ENCODE results near the gene RNF31.
A peak's percentile ranks its signal among the peaks of the same experiment; 100 is the strongest.

The RNF31 gene

GRCh38 chr14:24133735-24134134, 13.6 kb upstream of the RNF31 start:
- H3F3A ChIP-seq (ENCODE audit: control insufficient read depth, insufficient read depth), result peaks cover 5% of the 10 kb centered on the region; the same call in 1 of the 2 replicates
- no peak overlapping the region for H3K4me2 ChIP-seq (ENCODE audit: low read length)
- H3K36me3 ChIP-seq (ENCODE audit: control insufficient read depth, low read length), result peaks cover 18% of the 10 kb centered on the region
- peaks cover 14% of the 10 kb centered on the region for H3K79me2 ChIP-seq (ENCODE audit: control insufficient read depth, low read length)
- peaks cover 17% of the 10 kb centered on the region for H3K4me1 ChIP-seq (ENCODE audit: control insufficient read depth, low read length)
- H3K4me3 ChIP-seq (ENCODE audit: low read length), result no peak overlapping the region
- TF ChIP-seq, protein P1, sequence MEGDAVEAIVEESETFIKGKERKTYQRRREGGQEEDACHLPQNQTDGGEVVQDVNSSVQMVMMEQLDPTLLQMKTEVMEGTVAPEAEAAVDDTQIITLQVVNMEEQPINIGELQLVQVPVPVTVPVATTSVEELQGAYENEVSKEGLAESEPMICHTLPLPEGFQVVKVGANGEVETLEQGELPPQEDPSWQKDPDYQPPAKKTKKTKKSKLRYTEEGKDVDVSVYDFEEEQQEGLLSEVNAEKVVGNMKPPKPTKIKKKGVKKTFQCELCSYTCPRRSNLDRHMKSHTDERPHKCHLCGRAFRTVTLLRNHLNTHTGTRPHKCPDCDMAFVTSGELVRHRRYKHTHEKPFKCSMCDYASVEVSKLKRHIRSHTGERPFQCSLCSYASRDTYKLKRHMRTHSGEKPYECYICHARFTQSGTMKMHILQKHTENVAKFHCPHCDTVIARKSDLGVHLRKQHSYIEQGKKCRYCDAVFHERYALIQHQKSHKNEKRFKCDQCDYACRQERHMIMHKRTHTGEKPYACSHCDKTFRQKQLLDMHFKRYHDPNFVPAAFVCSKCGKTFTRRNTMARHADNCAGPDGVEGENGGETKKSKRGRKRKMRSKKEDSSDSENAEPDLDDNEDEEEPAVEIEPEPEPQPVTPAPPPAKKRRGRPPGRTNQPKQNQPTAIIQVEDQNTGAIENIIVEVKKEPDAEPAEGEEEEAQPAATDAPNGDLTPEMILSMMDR (IDR thresholded peaks at IDR 0.05; ENCODE audit: low read depth, low read length, poor library complexity, severe bottlenecking), result no peak
- no peak for TF ChIP-seq EZH2phosphoT487 (IDR thresholded peaks at IDR 0.05; ENCODE audit: borderline replicate concordance, low read length)
- H3K9me2 ChIP-seq (replicated peaks; ENCODE audit: control insufficient read depth, low read length), result no peaks in the 10 kb centered on the region
- H3K27ac ChIP-seq (ENCODE audit: low read depth, low read length), result no peak overlapping the region
- H3K27me3 ChIP-seq (ENCODE audit: control insufficient read depth, low read length), result no peaks in the 10 kb centered on the region
- H4K20me1 ChIP-seq (ENCODE audit: control insufficient read depth, insufficient read depth, low read depth, low read length), result no peaks in the 10 kb centered on the region
- no peaks in the 10 kb centered on the region for H3K9me3 ChIP-seq (ENCODE audit: control insufficient read depth, insufficient read depth, low read length)

DNA sequence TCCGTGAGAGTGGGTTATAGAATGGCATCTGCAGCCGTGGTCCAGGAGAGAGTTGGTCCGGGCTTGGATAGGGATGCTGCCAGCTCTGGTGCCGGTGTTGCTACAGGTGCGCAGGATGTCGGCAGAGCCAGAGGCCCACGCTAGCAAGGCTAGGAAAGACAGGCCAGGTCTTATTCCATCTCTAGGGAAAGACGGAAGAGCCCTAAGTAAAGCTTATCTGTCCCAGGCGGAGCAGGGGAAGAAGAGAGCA, 11.8 kb upstream of the RNF31 start:
- H3K27ac ChIP-seq (ENCODE audit: low read depth, low read length), result peak overlapping the region; percentile 23; the same call in 1 of the 2 replicates
- no peaks in the 10 kb centered on the region for H3K9me2 ChIP-seq (replicated peaks; ENCODE audit: control insufficient read depth, low read length)
- H4K20me1 ChIP-seq (ENCODE audit: control insufficient read depth, insufficient read depth, low read depth, low read length), result no peaks in the 10 kb centered on the region
- H3K4me1 ChIP-seq (ENCODE audit: control insufficient read depth, low read length), result peaks cover 28% of the 10 kb centered on the region
- H3K27me3 ChIP-seq (ENCODE audit: control insufficient read depth, low read length), result no peaks in the 10 kb centered on the region
- H3F3A ChIP-seq (ENCODE audit: control insufficient read depth, insufficient read depth), result peaks cover 5% of the 10 kb centered on the region; the same call in 1 of the 2 replicates
- H3K4me2 ChIP-seq (ENCODE audit: low read length), result peak overlapping the region; percentile 95
- H3K9me3 ChIP-seq (ENCODE audit: control insufficient read depth, insufficient read depth, low read length), result no peaks in the 10 kb centered on the region
- TF ChIP-seq EZH2phosphoT487 (IDR thresholded peaks at IDR 0.05; ENCODE audit: borderline replicate concordance, low read length), result no peak
- TF ChIP-seq, protein P1 (IDR thresholded peaks at IDR 0.05; ENCODE audit: low read depth, low read length, poor library complexity, severe bottlenecking), result no peak
- peaks cover 31% of the 10 kb centered on the region for H3K36me3 ChIP-seq (ENCODE audit: control insufficient read depth, low read length)
- peaks cover 31% of the 10 kb centered on the region for H3K79me2 ChIP-seq (ENCODE audit: control insufficient read depth, low read length)
- peak overlapping the region; percentile 88 for H3K4me3 ChIP-seq (ENCODE audit: low read length)

- Histone ChIP-seq H3K4me3 (ENCODE audit: low read length) (peak within 1 kb of the TSS; percentile 88), H3K9me3 (ENCODE audit: control insufficient read depth, insufficient read depth, low read length) (no peaks in the 10 kb centered on the region), H3K27ac (ENCODE audit: low read depth, low read length) (peak within 1 kb of the TSS; percentile 23; the same call in 1 of the 2 replicates), H3K4me1 (ENCODE audit: control insufficient read depth, low read length) (peaks cover 28% of the 10 kb centered on the region), H3K36me3 (ENCODE audit: control insufficient read depth, low read length) (peaks cover 36% of the 10 kb centered on the region), H3K79me2 (ENCODE audit: control insufficient read depth, low read length) (peaks cover 37% of the 10 kb centered on the region), H3K4me2 (ENCODE audit: low read length) (peak within 1 kb of the TSS; percentile 95), H3K9me2 (replicated peaks; ENCODE audit: control insufficient read depth, low read length) (no peaks in the 10 kb centered on the region), H3K27me3 (ENCODE audit: control insufficient read depth, low read length) (no peaks in the 10 kb centered on the region), H3F3A (ENCODE audit: control insufficient read depth, insufficient read depth) (peaks cover 5% of the 10 kb centered on the region; the same call in 1 of the 2 replicates), H4K20me1 (ENCODE audit: control insufficient read depth, insufficient read depth, low read depth, low read length) (no peaks in the 10 kb centered on the region)
- TF ChIP-seq, protein P1 (IDR thresholded peaks at IDR 0.05; ENCODE audit: low read depth, low read length, poor library complexity, severe bottlenecking), result no peak
- TF ChIP-seq EZH2phosphoT487 (IDR thresholded peaks at IDR 0.05; ENCODE audit: borderline replicate concordance, low read length), result no peak
Observed at GRCh38 chr14:24135834-24136683, 11.2 kb upstream of the RNF31 start, which contains the start of gene PSME1. Gene PSME1 (plus strand): TSS chr14:24136194. CDS start chr14:24136263, 69 bp downstream.
